ENCODE measurements around the gene CRIM1. TPM values are rescaled to one million over a fixed set of nuclear protein-coding genes. Genes with fewer than 3 reads are reported as not detected.
A peak's percentile ranks its signal among the peaks of the same experiment; 100 is the strongest.

Gene CRIM1
- total RNA-seq, 2 donors from 2014 or later: 217 to 465 TPM

GRCh38 chr2:36528766-36529392, 173.3 kb downstream of the CRIM1 start:
- no peaks in the 10 kb centered on the region for H3K27me3 ChIP-seq (replicated peaks; ENCODE audit: insufficient read depth)
- ATAC-seq (ENCODE audit: insufficient number of reproducible peaks, low FRiP score, low read depth) (no peak), DNase-seq (ENCODE audit: low spot score) (no peak)
- H3K4me1 ChIP-seq (ENCODE audit: control insufficient read depth in 1 of 2, low read depth in 2 of 2): peaks cover 19 to 51% of the 10 kb centered on the region in 2 donors
- peaks cover 7% of the 10 kb centered on the region for H3K36me3 ChIP-seq
- H3K4me3 ChIP-seq: no peak overlapping the region
- H3K27ac ChIP-seq: peak overlapping the region; percentile 14 to 75
- no peaks in the 10 kb centered on the region for H3K9me3 ChIP-seq
- TF ChIP-seq, protein P1, sequence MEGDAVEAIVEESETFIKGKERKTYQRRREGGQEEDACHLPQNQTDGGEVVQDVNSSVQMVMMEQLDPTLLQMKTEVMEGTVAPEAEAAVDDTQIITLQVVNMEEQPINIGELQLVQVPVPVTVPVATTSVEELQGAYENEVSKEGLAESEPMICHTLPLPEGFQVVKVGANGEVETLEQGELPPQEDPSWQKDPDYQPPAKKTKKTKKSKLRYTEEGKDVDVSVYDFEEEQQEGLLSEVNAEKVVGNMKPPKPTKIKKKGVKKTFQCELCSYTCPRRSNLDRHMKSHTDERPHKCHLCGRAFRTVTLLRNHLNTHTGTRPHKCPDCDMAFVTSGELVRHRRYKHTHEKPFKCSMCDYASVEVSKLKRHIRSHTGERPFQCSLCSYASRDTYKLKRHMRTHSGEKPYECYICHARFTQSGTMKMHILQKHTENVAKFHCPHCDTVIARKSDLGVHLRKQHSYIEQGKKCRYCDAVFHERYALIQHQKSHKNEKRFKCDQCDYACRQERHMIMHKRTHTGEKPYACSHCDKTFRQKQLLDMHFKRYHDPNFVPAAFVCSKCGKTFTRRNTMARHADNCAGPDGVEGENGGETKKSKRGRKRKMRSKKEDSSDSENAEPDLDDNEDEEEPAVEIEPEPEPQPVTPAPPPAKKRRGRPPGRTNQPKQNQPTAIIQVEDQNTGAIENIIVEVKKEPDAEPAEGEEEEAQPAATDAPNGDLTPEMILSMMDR (IDR thresholded peaks at IDR 0.05): no peak

DNA sequence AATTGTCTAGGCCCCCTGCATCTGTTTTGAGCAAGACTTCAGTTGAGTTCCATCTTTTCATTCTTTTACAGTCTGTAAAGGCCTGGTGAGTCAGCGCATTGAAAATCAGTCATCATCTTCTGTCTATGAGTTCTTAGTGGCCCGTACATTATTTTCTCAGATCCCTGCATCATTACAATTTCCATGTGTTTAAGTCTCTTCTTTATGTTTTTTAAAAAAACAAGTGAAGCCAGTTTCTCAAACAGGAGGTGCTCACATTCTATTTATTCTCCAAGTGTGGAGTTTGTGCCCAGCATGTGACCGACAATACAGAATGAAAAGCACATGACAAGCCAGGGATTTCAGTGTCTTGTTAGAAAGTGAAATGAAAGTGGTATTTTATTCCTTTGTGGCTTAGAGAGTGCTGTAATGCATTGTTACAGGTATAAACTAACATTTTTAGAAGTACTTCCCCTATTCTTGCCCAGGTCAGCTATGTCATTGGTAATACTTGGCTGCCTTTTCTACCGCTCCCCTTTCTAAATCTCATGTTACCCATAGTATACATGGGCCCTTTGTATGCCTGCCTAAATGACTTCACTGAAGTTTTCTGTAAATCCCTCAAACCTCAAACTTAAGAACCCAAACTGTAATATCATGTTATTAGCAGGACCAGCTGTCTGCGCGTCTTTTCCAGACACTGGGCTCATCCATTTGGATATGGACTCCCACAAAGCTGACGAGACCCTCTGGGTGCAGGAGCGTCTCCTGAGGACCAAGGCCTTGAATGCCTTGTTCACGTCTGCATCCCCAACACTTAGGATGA, 174.8 kb downstream of the CRIM1 start:
- no peaks in the 10 kb centered on the region for H3K27me3 ChIP-seq (replicated peaks; ENCODE audit: insufficient read depth)
- peaks cover 19 to 43% of the 10 kb centered on the region in 2 donors for H3K4me1 ChIP-seq (ENCODE audit: control insufficient read depth in 1 of 2, low read depth in 2 of 2)
- H3K9me3 ChIP-seq: no peaks in the 10 kb centered on the region
- H3K4me3 ChIP-seq: no peak overlapping the region
- peak overlapping the region; percentile 65 to 75 for H3K27ac ChIP-seq
- no peak for DNase-seq (ENCODE audit: low spot score)
- ATAC-seq (ENCODE audit: insufficient number of reproducible peaks, low FRiP score, low read depth): no peak
- TF ChIP-seq, protein P1 (IDR thresholded peaks at IDR 0.05): no peak
- H3K36me3 ChIP-seq: peaks cover 7% of the 10 kb centered on the region

DNA sequence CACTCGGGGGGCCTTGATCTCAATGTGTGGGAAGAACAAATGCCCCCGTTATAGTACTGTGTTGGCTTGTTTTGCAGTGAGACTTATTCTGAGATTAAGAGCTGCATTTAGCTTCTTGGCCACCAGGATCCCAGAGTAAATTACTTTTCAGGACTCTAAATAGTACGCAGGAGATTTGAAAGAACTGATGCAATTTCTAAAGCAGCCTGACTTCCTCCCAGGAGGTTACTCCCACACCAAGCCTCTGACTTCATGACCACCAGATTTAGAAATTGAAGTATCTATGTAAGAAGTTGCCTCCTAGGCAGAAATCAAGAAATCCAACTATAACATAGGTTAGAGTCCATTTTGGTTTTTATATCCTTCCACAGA, 175.4 kb downstream of the CRIM1 start:
- TF ChIP-seq, protein P1 (IDR thresholded peaks at IDR 0.05): peak; percentile 47

DNA sequence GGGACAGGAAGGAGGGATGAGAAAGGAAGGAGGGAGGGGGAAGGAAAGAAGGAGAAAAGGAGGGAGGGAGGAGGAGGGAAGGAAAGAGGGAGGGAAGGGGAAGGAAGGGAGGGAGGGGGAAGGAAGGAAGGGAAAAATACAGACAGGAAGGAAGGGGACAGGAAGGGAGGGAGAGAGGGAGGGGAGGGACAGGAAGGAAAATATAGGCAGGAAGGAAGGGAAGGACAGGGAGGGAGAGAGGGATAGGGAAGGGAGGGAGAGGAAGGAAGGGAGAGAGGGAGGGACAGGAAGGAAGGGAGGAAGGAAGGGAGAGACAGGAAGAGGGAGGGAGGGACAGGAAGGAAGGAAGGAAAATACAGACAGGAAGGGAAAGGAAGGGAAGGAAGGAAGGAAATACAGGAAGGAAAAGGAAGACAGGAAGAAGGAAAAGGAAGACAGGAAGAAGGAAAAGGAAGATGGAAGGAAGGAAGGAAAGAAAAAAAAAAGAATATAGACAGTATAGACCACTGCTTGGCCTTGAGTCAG, 178.8 kb downstream of the CRIM1 start:
- Histone ChIP-seq H3K27me3 (replicated peaks; ENCODE audit: insufficient read depth) (no peaks in the 10 kb centered on the region), H3K27ac (peak overlapping the region; percentile 48 to 70), H3K4me1 (ENCODE audit: control insufficient read depth in 1 of 2, low read depth in 2 of 2) (peaks cover 14 to 24% of the 10 kb centered on the region in 2 donors), H3K36me3 (peaks cover 14% of the 10 kb centered on the region), H3K9me3 (no peaks in the 10 kb centered on the region), H3K4me3 (no peak overlapping the region)
- DNase-seq (ENCODE audit: low spot score) (no peak), ATAC-seq (ENCODE audit: insufficient number of reproducible peaks, low FRiP score, low read depth) (no peak)
- TF ChIP-seq, protein P1 (IDR thresholded peaks at IDR 0.05): no peak

More for the DNA sequence above, 175.4 kb downstream of the CRIM1 start:
- Histone ChIP-seq H3K4me1 (ENCODE audit: control insufficient read depth in 1 of 2, low read depth in 2 of 2) (peaks cover 19 to 38% of the 10 kb centered on the region in 2 donors), H3K27me3 (replicated peaks; ENCODE audit: insufficient read depth) (no peaks in the 10 kb centered on the region), H3K36me3 (peaks cover 7% of the 10 kb centered on the region), H3K9me3 (no peaks in the 10 kb centered on the region), H3K4me3 (no peak overlapping the region), H3K27ac (peak overlapping the region; percentile 65 to 75)
- DNase-seq (ENCODE audit: low spot score) (no peak), ATAC-seq (ENCODE audit: insufficient number of reproducible peaks, low FRiP score, low read depth) (peak; percentile 80)

- Histone ChIP-seq H3K9me3 (no peaks in the 10 kb centered on the region), H3K27ac (peak overlapping the region in 1 of 2 donors; percentile 70), H3K27me3 (replicated peaks; ENCODE audit: insufficient read depth) (no peaks in the 10 kb centered on the region), H3K4me3 (no peak overlapping the region), H3K4me1 (ENCODE audit: control insufficient read depth in 1 of 2, low read depth in 2 of 2) (peaks cover 7 to 17% of the 10 kb centered on the region in 2 donors), H3K36me3 (peaks cover 14% of the 10 kb centered on the region)
- ATAC-seq (ENCODE audit: insufficient number of reproducible peaks, low FRiP score, low read depth): no peak
- DNase-seq (ENCODE audit: low spot score): no peak
- TF ChIP-seq, protein P1 (IDR thresholded peaks at IDR 0.05): no peak
These were observed 179.5 kb downstream of the CRIM1 start for GRCh38 chr2:36535099-36535498.

Measured in thoracic aorta (tissue), 2 donors.